Neural progenitor cell (in vitro differentiated cells): ENCODE results near the gene SYT5. TPM values are rescaled to one million over a fixed set of nuclear protein-coding genes. Genes with fewer than 3 reads are reported as not detected.
"Not testable (repeated sequence)": the region's sequence is repeated elsewhere in the genome, so short reads cannot be mapped to it uniquely, and the experiment has no call there.

ENCODE experiments used
- DNase-seq: peaks from one replicate; pipeline ENCODE4 v3.0.0-alpha.2; 2016; ENCODE audit warnings: low spot score
- H2AFZ ChIP-seq: fragments of 200-600 bp; sonication (generic); replicated peaks from 2 replicates; pipeline ENCODE4 v1.6.1; 2016; ENCODE audit warnings: antibody characterized with exemption
- H3F3A ChIP-seq: fragments of 200-600 bp; sonication (generic); 2 replicates; pipeline ENCODE4 v1.6.1; 2016; ENCODE audit warnings: antibody characterized with exemption, low read depth
- H3K27ac ChIP-seq: fragments of 200-600 bp; sonication (generic); 2 replicates; pipeline ENCODE4 v1.5.1; 2016; ENCODE audit warnings: mild to moderate bottlenecking
- H3K27me3 ChIP-seq: fragments of 200-600 bp; sonication (generic); 2 replicates; pipeline ENCODE4 v1.6.1; 2016; ENCODE audit warnings: mild to moderate bottlenecking, moderate library complexity
- H3K36me3 ChIP-seq: fragments of 200-600 bp; sonication (generic); 2 replicates; pipeline ENCODE4 v1.5.1; 2016
- H3K4me1 ChIP-seq: fragments of 200-600 bp; sonication (generic); 2 replicates; pipeline ENCODE4 v1.6.1; 2016; ENCODE audit warnings: mixed run types
- H3K4me2 ChIP-seq: fragments of 200-600 bp; sonication (generic); 2 replicates; pipeline ENCODE4 v1.6.1; 2016
- H3K4me3 ChIP-seq: fragments of 200-600 bp; sonication (generic); 2 replicates; pipeline ENCODE4 v1.5.1; 2016
- H3K79me2 ChIP-seq: fragments of 200-600 bp; sonication (generic); 2 replicates; pipeline ENCODE4 v1.6.1; 2016; ENCODE audit warnings: low read depth
- H3K9ac ChIP-seq: fragments of 200-600 bp; sonication (generic); 2 replicates; pipeline ENCODE4 v1.6.1; 2016
- H3K9me3 ChIP-seq: fragments of 200-600 bp; sonication (generic); 2 replicates; pipeline ENCODE4 v1.5.1; 2016; ENCODE audit warnings: low read depth
- H4K20me1 ChIP-seq: fragments of 200-600 bp; sonication (generic); 2 replicates; pipeline ENCODE4 v1.6.1; 2016; ENCODE audit warnings: low read depth
- H3K27ac Mint-ChIP-seq: 3 replicates; pipeline ENCODE4 v1.8.0; 2021; ENCODE audit warnings: mixed read lengths
- H3K27me3 Mint-ChIP-seq: 2 replicates; pipeline ENCODE4 v1.8.0; 2022; ENCODE audit warnings: low read depth, mild to moderate bottlenecking, inconsistent platforms, moderate library complexity, mixed read lengths; ENCODE audit not compliant: insufficient read depth
- H3K36me3 Mint-ChIP-seq: 3 replicates; pipeline ENCODE4 v1.8.0; 2021; ENCODE audit warnings: mixed read lengths
- H3K4me1 Mint-ChIP-seq: 3 replicates; pipeline ENCODE4 v1.8.0; 2021; ENCODE audit warnings: mixed read lengths
- H3K4me3 Mint-ChIP-seq: 3 replicates; pipeline ENCODE4 v1.8.0; 2021; ENCODE audit warnings: mild to moderate bottlenecking, moderate library complexity, mixed read lengths
- H3K9me3 Mint-ChIP-seq: 3 replicates; pipeline ENCODE4 v1.8.0; 2020; ENCODE audit warnings: mixed read lengths
- CTCF ChIP-seq: fragments of 200-600 bp; sonication (generic); IDR thresholded peaks from 2 replicates; pipeline ENCODE4 v1.5.1; 2017; ENCODE audit warnings: antibody characterized with exemption, mild to moderate bottlenecking
- EZH2 ChIP-seq: fragments of 200-600 bp; sonication (generic); IDR thresholded peaks from 2 replicates; pipeline ENCODE4 v1.6.1; 2017; ENCODE audit warnings: antibody characterized with exemption, mild to moderate bottlenecking, moderate library complexity
- EZH2phosphoT487 ChIP-seq: fragments of 200-600 bp; sonication (generic); IDR thresholded peaks from 2 replicates; pipeline ENCODE4 v1.6.1; 2017; ENCODE audit warnings: antibody characterized with exemption
- total RNA-seq: library from RNA; depleted of rRNA; stranded (reverse); fragments of >200 nt; gene quantifications from 2 replicates; pipeline ENCODE4 v1.2.3, GENCODE V29; 2015; ENCODE audit warnings: low replicate concordance

The SYT5 gene
- total RNA-seq, 1 donor from 2014 or later: not detected

- H3K36me3 ChIP-seq: no peaks in the 10 kb centered on the region
- H3K4me2 ChIP-seq: peak overlapping the region; percentile 92
- peaks cover 23% of the 10 kb centered on the region for H3F3A ChIP-seq
- no peaks in the 10 kb centered on the region for H4K20me1 ChIP-seq
- H3K9me3 Mint-ChIP-seq: peaks cover 11% of the 10 kb centered on the region
- no peak overlapping the region for H3K27ac ChIP-seq
- H3K4me1 ChIP-seq: no peaks in the 10 kb centered on the region
- H3K4me1 Mint-ChIP-seq: peaks cover 26% of the 10 kb centered on the region
- peak overlapping the region; percentile 81 for H2AFZ ChIP-seq
- H3K4me3 Mint-ChIP-seq: peak overlapping the region; percentile 84
- no peak overlapping the region for H3K9ac ChIP-seq
- H3K9me3 ChIP-seq: no peaks in the 10 kb centered on the region
- H3K79me2 ChIP-seq: no peaks in the 10 kb centered on the region
- no peak overlapping the region for H3K27ac Mint-ChIP-seq
- H3K4me3 ChIP-seq: peak overlapping the region; percentile 64
- peaks cover 46% of the 10 kb centered on the region for H3K27me3 Mint-ChIP-seq
- H3K36me3 Mint-ChIP-seq: peaks cover 2% of the 10 kb centered on the region
- peaks cover 91% of the 10 kb centered on the region for H3K27me3 ChIP-seq
- DNase-seq: no peak
- no peak for TF ChIP-seq EZH2
Observed at GRCh38 chr19:55173186-55173713, 6.8 kb downstream of the SYT5 start.

GRCh38 chr19:55172741-55173140 lies 7.3 kb downstream of the SYT5 start:
- Mint-ChIP-seq H3K27me3 (peaks cover 46% of the 10 kb centered on the region), H3K4me3 (peak overlapping the region; percentile 84), H3K9me3 (peaks cover 11% of the 10 kb centered on the region), H3K4me1 (peaks cover 24% of the 10 kb centered on the region), H3K27ac (no peak overlapping the region), H3K36me3 (peaks cover 2% of the 10 kb centered on the region)
- H3F3A ChIP-seq: peaks cover 23% of the 10 kb centered on the region
- peak overlapping the region; percentile 64 for H3K4me3 ChIP-seq
- DNase-seq: no peak
- H3K9me3 ChIP-seq: no peaks in the 10 kb centered on the region
- peak overlapping the region; percentile 81 for H2AFZ ChIP-seq
- peaks cover 94% of the 10 kb centered on the region for H3K27me3 ChIP-seq
- peak overlapping the region; percentile 92 for H3K4me2 ChIP-seq
- TF ChIP-seq EZH2: no peak
- TF ChIP-seq CTCF: no peak
- no peak for TF ChIP-seq EZH2phosphoT487
- H3K27ac ChIP-seq: no peak overlapping the region
- no peaks in the 10 kb centered on the region for H3K79me2 ChIP-seq
- no peak overlapping the region for H3K9ac ChIP-seq
- no peaks in the 10 kb centered on the region for H3K36me3 ChIP-seq
- H4K20me1 ChIP-seq: no peaks in the 10 kb centered on the region
- H3K4me1 ChIP-seq: no peaks in the 10 kb centered on the region

GRCh38 chr19:55172318-55172717 lies 7.8 kb downstream of the SYT5 start:
- not testable (repeated sequence) for H4K20me1 ChIP-seq, H3K9me3 ChIP-seq, H3K27ac Mint-ChIP-seq, H3K79me2 ChIP-seq, H3K4me1 ChIP-seq, DNase-seq, H3K36me3 ChIP-seq, H3K9ac ChIP-seq, H3K27ac ChIP-seq, H2AFZ ChIP-seq, H3K36me3 Mint-ChIP-seq
- Mint-ChIP-seq H3K9me3 (peaks cover 11% of the 10 kb centered on the region), H3K4me1 (peaks cover 24% of the 10 kb centered on the region), H3K27me3 (peaks cover 44% of the 10 kb centered on the region), H3K4me3 (peak overlapping the region; percentile 84)
- H3K27me3 ChIP-seq: peaks cover 94% of the 10 kb centered on the region
- peak overlapping the region; percentile 64 for H3K4me3 ChIP-seq
- H3F3A ChIP-seq: peaks cover 23% of the 10 kb centered on the region
- peak overlapping the region; percentile 92 for H3K4me2 ChIP-seq

- no peak overlapping the region for H2AFZ ChIP-seq
- H3F3A ChIP-seq: peaks cover 23% of the 10 kb centered on the region
- H3K4me3 Mint-ChIP-seq: peak overlapping the region; percentile 71
- peaks cover 11% of the 10 kb centered on the region for H3K9me3 Mint-ChIP-seq
- peaks cover 25% of the 10 kb centered on the region for H3K4me1 Mint-ChIP-seq
- H3K4me3 ChIP-seq: no peak overlapping the region
- H3K36me3 ChIP-seq: no peaks in the 10 kb centered on the region
- H3K9ac ChIP-seq: no peak overlapping the region
- no peak overlapping the region for H3K27ac ChIP-seq
- peaks cover 4% of the 10 kb centered on the region for H3K4me1 ChIP-seq
- H3K79me2 ChIP-seq: no peaks in the 10 kb centered on the region
- H4K20me1 ChIP-seq: no peaks in the 10 kb centered on the region
- peaks cover 88% of the 10 kb centered on the region for H3K27me3 ChIP-seq
- DNase-seq: no peak
- no peak overlapping the region for H3K27ac Mint-ChIP-seq
- no peak for TF ChIP-seq EZH2phosphoT487
- TF ChIP-seq CTCF: no peak
- TF ChIP-seq EZH2: no peak
- H3K27me3 Mint-ChIP-seq: peaks cover 46% of the 10 kb centered on the region
- H3K9me3 ChIP-seq: no peaks in the 10 kb centered on the region
- no peak overlapping the region for H3K4me2 ChIP-seq
- H3K36me3 Mint-ChIP-seq: peaks cover 2% of the 10 kb centered on the region
Observed at GRCh38 chr19:55171440-55171839, 8.6 kb downstream of the SYT5 start.
